GM18867 (cell line): Measurements from ENCODE around the gene TDRD7.
A peak's percentile ranks its signal among the peaks of the same experiment; 100 is the strongest.

ENCODE experiments used
- ATAC-seq: cut with Tn5 transposase; IDR thresholded peaks from one replicate; pipeline ENCODE4 v1.9.1; 2021; ENCODE audit warnings: mild to moderate bottlenecking, moderate library complexity; ENCODE audit not compliant: unreplicated experiment

The TDRD7 gene

GRCh38 chr9:97504381-97505216, 92.7 kb downstream of the TDRD7 start:
- ATAC-seq: no peak

GRCh38 chr9:97505845-97506244, 93.9 kb downstream of the TDRD7 start:
- ATAC-seq: no peak

GRCh38 chr9:97506306-97506705, 94.4 kb downstream of the TDRD7 start:
- no peak for ATAC-seq

GRCh38 chr9:97506787-97507186, 94.9 kb downstream of the TDRD7 start:
- no peak for ATAC-seq

- ATAC-seq: no peak
These were observed 95.6 kb downstream of the TDRD7 start for GRCh38 chr9:97507428-97507984.

- no peak for ATAC-seq
These were observed 97.0 kb downstream of the TDRD7 start for GRCh38 chr9:97508852-97509251.

- ATAC-seq: peak; percentile 67
These were observed 99.1 kb downstream of the TDRD7 start for GRCh38 chr9:97510797-97511654.

- ATAC-seq: no peak
These were observed 99.9 kb downstream of the TDRD7 start for GRCh38 chr9:97511655-97512427.

- ATAC-seq: no peak
These were observed 101.2 kb downstream of the TDRD7 start for GRCh38 chr9:97512966-97513560.

GRCh38 chr9:97514531-97514930, 102.6 kb downstream of the TDRD7 start:
- no peak for ATAC-seq

GRCh38 chr9:97515662-97516061, 103.8 kb downstream of the TDRD7 start:
- no peak for ATAC-seq

GRCh38 chr9:97516111-97516510, 104.2 kb downstream of the TDRD7 start:
- ATAC-seq: no peak

- no peak for ATAC-seq
These were observed 105.6 kb downstream of the TDRD7 start for GRCh38 chr9:97517331-97518089.

GRCh38 chr9:97518166-97518908, 106.4 kb downstream of the TDRD7 start:
- ATAC-seq: no peak

- ATAC-seq: no peak
These were observed 107.0 kb downstream of the TDRD7 start for GRCh38 chr9:97518909-97519307.

- ATAC-seq: no peak
These were observed 107.6 kb downstream of the TDRD7 start for GRCh38 chr9:97519441-97519970.

- no peak for ATAC-seq
These were observed 109.9 kb downstream of the TDRD7 start for GRCh38 chr9:97521576-97522333.

- no peak for ATAC-seq
These were observed 112.5 kb downstream of the TDRD7 start for GRCh38 chr9:97524424-97524823.
